B cell (primary cell): ENCODE measurements around the gene PNKD. TPM values are rescaled to one million over a fixed set of nuclear protein-coding genes. Genes with fewer than 3 reads are reported as not detected.

Source experiments
- ATAC-seq: fragments of 200-7000 bp; cut with Tn5 transposase; one replicate; pipeline ENCODE4 v1.10.0; 2021; ENCODE audit warnings: low read depth, mild to moderate bottlenecking, moderate number of reproducible peaks, moderate library complexity
- CTCF ChIA-PET: fragments of 350-600 bp; sonication (Branson Sonifier 250); formaldehyde crosslinking; loops from one replicate; lab custom pipeline; 2021; ENCODE audit warnings: antibody characterized with exemption, inconsistent platforms; lab: Charles Lee
- POLR2A ChIA-PET: fragments of 350-600 bp; sonication (Branson Sonifier 250); formaldehyde crosslinking; loops from one replicate; lab custom pipeline; 2021; ENCODE audit warnings: antibody characterized with exemption; lab: Charles Lee
- DNase-seq: peaks from one replicate; pipeline ENCODE4 v3.0.0; 2013
- H2AFZ ChIP-seq: 2 replicates; pipeline ENCODE4 v1.6.1; 2012; ENCODE audit warnings: mild to moderate bottlenecking, low read depth, low read length; ENCODE audit not compliant: insufficient read depth, poor library complexity, severe bottlenecking
- H3K27ac ChIP-seq, 2 donors: 1 replicate in 1 of 2; 2 replicates in 1 of 2; pipeline ENCODE4 v1.5.1; 2012 to 2013; ENCODE audit warnings: low read length in 2 of 2, mild to moderate bottlenecking in 2 of 2, moderate library complexity in 1 of 2
- H3K27me3 ChIP-seq, 4 experiments: fragments of 200-600 bp in 1 of 4; sonication (generic) in 1 of 4; replicated peaks in 1 of 4; 1 replicate in 2 of 4; 2 replicates in 2 of 4; pipeline versions ENCODE4 v1.6.1 to v1.7.0; 2013 to 2016; ENCODE audit warnings: low read length in 3 of 4, mild to moderate bottlenecking in 2 of 4, mixed read lengths in 1 of 4, moderate library complexity in 1 of 4; ENCODE audit not compliant: insufficient read depth in 4 of 4, control insufficient read depth in 3 of 4; ENCODE audit errors: control extremely low read depth in 1 of 4
- H3K36me3 ChIP-seq, 2 experiments: replicated peaks in 1 of 2; 1 replicate in 1 of 2; 2 replicates in 1 of 2; pipeline versions ENCODE4 v1.6.1 to v1.7.1; 2013; ENCODE audit warnings: low read length in 1 of 2; ENCODE audit not compliant: insufficient read depth in 2 of 2, control insufficient read depth in 1 of 2; ENCODE audit errors: control extremely low read depth in 1 of 2, extremely low read depth in 1 of 2
- H3K4me1 ChIP-seq, 2 donors: fragments of 200-600 bp in 1 of 2; sonication (generic) in 1 of 2; 1 replicate in 1 of 2; 2 replicates in 1 of 2; pipeline versions ENCODE4 v1.5.1 to v1.6.1; 2013 to 2017; ENCODE audit warnings: low read length in 2 of 2; ENCODE audit not compliant: control insufficient read depth in 2 of 2, insufficient read depth in 2 of 2
- H3K4me2 ChIP-seq: replicated peaks from 2 replicates; pipeline ENCODE3; 2012; ENCODE audit warnings: mild to moderate bottlenecking, low read depth, low read length; ENCODE audit not compliant: poor library complexity, severe bottlenecking
- H3K4me3 ChIP-seq, 5 experiments: fragments of 200-600 bp in 1 of 5; sonication (generic) in 1 of 5; 1 replicate in 3 of 5; 2 replicates in 2 of 5; pipeline versions ENCODE4 v1.5.1 to v1.7.0; 2011 to 2016; ENCODE audit warnings: low read length in 4 of 5, mild to moderate bottlenecking in 4 of 5, low read depth in 2 of 5, control low read depth in 1 of 5, moderate library complexity in 1 of 5; ENCODE audit not compliant: insufficient read depth in 1 of 5; ENCODE audit errors: control extremely low read depth in 1 of 5, extremely low read depth in 1 of 5
- H3K79me2 ChIP-seq: fragments of 200-600 bp; sonication (generic); one replicate; pipeline ENCODE4 v1.6.0; 2016; ENCODE audit warnings: low read length; ENCODE audit not compliant: control insufficient read depth, insufficient read depth
- H3K9ac ChIP-seq: fragments of 200-600 bp; sonication (generic); 2 replicates; pipeline ENCODE4 v1.6.1; 2017; ENCODE audit warnings: mild to moderate bottlenecking, low read length, moderate library complexity
- H3K9me3 ChIP-seq, 3 donors: one replicate each; pipeline versions ENCODE4 v1.6.1 to v1.7.1; 2013; ENCODE audit warnings: low read length in 2 of 3; ENCODE audit not compliant: control insufficient read depth in 2 of 3, insufficient read depth in 1 of 3; ENCODE audit errors: control extremely low read depth in 1 of 3
- H4K20me1 ChIP-seq: 2 replicates; pipeline ENCODE4 v1.6.0; 2012; ENCODE audit warnings: mild to moderate bottlenecking, low read length; ENCODE audit not compliant: insufficient read depth, control insufficient read depth, poor library complexity, severe bottlenecking
- H3K27ac Mint-ChIP-seq: one replicate; pipeline ENCODE4 v1.8.0; 2021; ENCODE audit warnings: mixed read lengths
- H3K27me3 Mint-ChIP-seq: one replicate; pipeline ENCODE4 v1.8.0; 2021; ENCODE audit warnings: mixed read lengths
- H3K4me1 Mint-ChIP-seq: one replicate; pipeline ENCODE4 v1.8.0; 2021; ENCODE audit warnings: mixed read lengths
- H3K4me3 Mint-ChIP-seq: one replicate; pipeline ENCODE4 v1.8.0; 2021; ENCODE audit warnings: mixed read lengths
- H3K9me3 Mint-ChIP-seq: one replicate; pipeline ENCODE4 v1.8.0; 2022; ENCODE audit warnings: mixed read lengths; ENCODE audit not compliant: insufficient read depth
- CTCF ChIP-seq: fragments of 200-600 bp; IDR thresholded peaks from one replicate; pipeline ENCODE4 v1.8.0; 2022; ENCODE audit warnings: antibody characterized with exemption, mild to moderate bottlenecking
- EZH2 ChIP-seq: IDR thresholded peaks from 2 replicates; pipeline ENCODE4 v1.6.1; 2012; ENCODE audit warnings: borderline replicate concordance, low read depth, mild to moderate bottlenecking, moderate library complexity, low read length; ENCODE audit not compliant: insufficient read depth, poor library complexity, severe bottlenecking
- WGBS: methylation state at CpG from one replicate; pipeline ENCODE4 v1.1.5; 2013; ENCODE audit warnings: missing lambda C conversion rate; ENCODE audit not compliant: insufficient coverage; 5-methylcytosine and 5-hydroxymethylcytosine counted together
- intact Hi-C: fragments of 100-400 bp; cut with micrococcal nuclease; formaldehyde crosslinking; loops from one replicate; pipeline ENCODE4 v1.10.0; 2022
- polyA plus RNA-seq: library from polyadenylated mRNA; depleted of rRNA; stranded (reverse); fragments of >200 nt; gene quantifications from 2 replicates; pipeline ENCODE4 v1.2.3, GENCODE V29; 2012
- total RNA-seq, 2 donors: library from RNA; stranded (reverse); fragments of 120-200 nt in 1 of 2; gene quantifications; 1 replicate in 1 of 2; 2 replicates in 1 of 2; pipeline versions ENCODE4 v1.2.3 to v1.2.4, GENCODE V29; 2013 to 2022

The PNKD gene
- total and polyA plus RNA-seq, 2 donors (not counting 1 experiment from before 2014, with no cell fraction given), result 29.7 to 55.8 TPM

DNA sequence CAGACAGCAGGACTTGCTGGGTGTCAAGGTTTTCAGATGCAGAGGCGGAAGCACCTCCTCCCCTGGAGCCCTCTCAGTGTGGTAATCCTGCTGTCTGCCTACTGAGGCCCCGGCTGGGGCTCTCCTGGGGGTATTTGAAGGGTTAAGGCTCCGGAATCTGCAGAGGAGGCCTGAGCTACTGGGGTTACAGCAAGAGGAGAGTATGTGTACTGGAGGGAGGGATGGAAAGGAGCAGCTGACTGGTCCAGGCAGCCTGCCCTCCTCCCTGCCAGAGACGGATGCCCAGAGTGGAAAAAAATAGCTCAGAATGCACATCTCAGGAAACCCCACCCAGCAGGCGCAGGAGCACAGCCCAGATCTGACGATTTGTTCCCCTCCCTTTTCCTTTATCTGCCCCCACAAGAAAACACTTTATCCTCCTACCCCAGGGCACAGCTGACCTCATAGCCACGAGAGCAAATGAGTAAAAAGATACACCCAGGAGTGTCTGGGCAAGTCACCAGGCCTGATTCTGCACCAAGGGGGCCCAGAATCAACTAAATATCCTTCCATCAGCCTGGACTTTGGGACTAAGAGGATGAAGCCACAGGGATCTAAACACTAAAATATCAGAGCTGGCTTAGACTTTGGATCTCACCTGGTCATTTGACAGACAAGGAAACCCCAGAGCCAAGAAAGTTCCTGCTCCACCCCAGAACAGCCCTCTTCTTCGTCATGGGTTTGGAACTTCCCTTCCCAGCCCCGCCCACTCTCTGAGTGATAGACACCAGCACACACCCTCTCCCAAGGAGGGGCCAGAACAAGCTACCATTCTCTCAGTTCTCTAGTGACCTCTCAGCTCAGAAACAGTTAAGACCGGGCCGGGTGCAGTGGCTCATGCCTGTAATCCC lies 16.5 kb downstream of the PNKD start:
- H3K79me2 ChIP-seq, result peaks cover 97% of the 10 kb centered on the region
- H3K9me3 ChIP-seq, result no peaks in the 10 kb centered on the region
- H3K4me1 ChIP-seq, result peaks cover 79 to 98% of the 10 kb centered on the region in 2 donors
- H3K27ac ChIP-seq, result peak overlapping the region; percentile 97 to 99
- H3K27me3 Mint-ChIP-seq, result no peaks in the 10 kb centered on the region
- no peaks in the 10 kb centered on the region for H3K27me3 ChIP-seq
- no peak for TF ChIP-seq CTCF
- TF ChIP-seq EZH2, result no peak
- WGBS, result 11% methylated on average over 9 of the region's 11 CpGs
- peak; percentile 56 for ATAC-seq
- DNase-seq, result peak; percentile 94
- H3K9ac ChIP-seq, result peak overlapping the region; percentile 69
- peak overlapping the region; percentile 1 for H2AFZ ChIP-seq
- H3K36me3 ChIP-seq, result peaks cover 0 to 26% of the 10 kb centered on the region in 2 experiments
- POLR2A ChIA-PET, result interaction anchor here (0.9 to 3.3 kb wide), 7 partner anchors 9 to 114 kb away, joined by 3 to 36 read pairs (median 4); partner anchors contain the start of genes AAMP and PNKD
- H3K4me1 Mint-ChIP-seq, result peaks cover 86% of the 10 kb centered on the region
- H3K4me3 Mint-ChIP-seq, result peak overlapping the region; percentile 86
- intact Hi-C loops, result loop anchor here (1.0 kb wide), 1 partner anchor 15 kb away; no protein-coding TSS in a partner anchor
- H3K9me3 Mint-ChIP-seq, result no peaks in the 10 kb centered on the region
- peak overlapping the region; percentile 26 to 64 (median 54) for H3K4me3 ChIP-seq
- H3K4me2 ChIP-seq, result peak overlapping the region; percentile 92
- CTCF ChIA-PET, result interaction anchor here (0.5 to 15.5 kb wide), 14 partner anchors 9 to 321 kb away, joined by 3 to 331 read pairs (median 5); partner anchors contain the start of genes AAMP, CATIP, PLCD4 and PNKD
- H4K20me1 ChIP-seq, result peaks cover 23% of the 10 kb centered on the region
- peak overlapping the region; percentile 96 for H3K27ac Mint-ChIP-seq
